A549 (cell line): ENCODE results near the gene SORCS3.

Experiments
- CHD4 ChIP-seq: fragments of 200-600 bp; sonication (generic); IDR thresholded peaks from 2 replicates; pipeline ENCODE4 v1.6.1; 2016; ENCODE audit warnings: antibody characterized with exemption, mild to moderate bottlenecking, borderline replicate concordance
- RCOR1 ChIP-seq: fragments of 150-350 bp; IDR thresholded peaks from 2 replicates; pipeline ENCODE4 v1.6.1; 2014; ENCODE audit warnings: antibody characterized with exemption, low read length, low read depth
- TF ChIP-seq, protein P1 (sequence below): fragments of >200 bp; sonication (Bioruptor Twin); formaldehyde crosslinking; IDR thresholded peaks from 3 replicates; pipeline ENCODE4 v1.5.1; 2016
- TF ChIP-seq, protein P2 (sequence below): IDR thresholded peaks from 2 replicates; pipeline ENCODE4 v1.6.1; 2012

DNA sequence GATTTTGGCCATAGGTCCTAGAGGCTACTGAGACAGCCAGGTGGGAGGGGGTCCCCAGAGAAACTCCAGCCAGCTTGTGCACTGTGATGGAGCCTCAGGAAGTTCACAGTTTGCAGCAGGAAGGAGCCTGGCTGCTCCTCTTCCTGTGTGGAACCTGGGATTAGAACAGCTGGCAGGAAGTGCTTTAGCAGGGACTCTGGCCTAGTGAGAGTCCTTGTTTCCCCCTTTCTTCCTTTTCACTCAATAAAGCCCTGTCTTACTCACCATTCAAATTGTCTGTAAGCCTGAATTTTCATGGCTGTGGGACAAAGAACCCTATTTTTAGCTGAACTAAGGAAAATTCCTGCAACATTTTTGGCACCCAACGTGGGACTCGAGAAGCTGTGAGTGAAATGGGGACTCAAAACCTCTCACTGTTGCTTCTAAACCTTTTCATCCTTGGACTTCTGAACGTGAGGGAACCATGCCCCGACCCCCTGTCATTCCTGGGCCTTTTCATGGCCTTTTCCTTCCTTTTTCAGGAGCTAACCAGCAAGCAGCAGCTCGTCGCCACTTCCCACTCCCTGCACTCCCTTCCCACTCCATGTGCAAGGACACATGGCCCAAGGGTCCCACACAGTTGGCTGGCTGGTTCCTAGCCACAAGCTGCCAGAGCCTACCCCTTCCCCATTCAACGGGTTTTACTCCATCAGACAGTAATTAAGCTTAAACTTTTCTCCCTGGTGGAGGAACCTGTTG is 32.8 kb upstream of the SORCS3 start:
- no peak for TF ChIP-seq RCOR1
- TF ChIP-seq, protein P1, sequence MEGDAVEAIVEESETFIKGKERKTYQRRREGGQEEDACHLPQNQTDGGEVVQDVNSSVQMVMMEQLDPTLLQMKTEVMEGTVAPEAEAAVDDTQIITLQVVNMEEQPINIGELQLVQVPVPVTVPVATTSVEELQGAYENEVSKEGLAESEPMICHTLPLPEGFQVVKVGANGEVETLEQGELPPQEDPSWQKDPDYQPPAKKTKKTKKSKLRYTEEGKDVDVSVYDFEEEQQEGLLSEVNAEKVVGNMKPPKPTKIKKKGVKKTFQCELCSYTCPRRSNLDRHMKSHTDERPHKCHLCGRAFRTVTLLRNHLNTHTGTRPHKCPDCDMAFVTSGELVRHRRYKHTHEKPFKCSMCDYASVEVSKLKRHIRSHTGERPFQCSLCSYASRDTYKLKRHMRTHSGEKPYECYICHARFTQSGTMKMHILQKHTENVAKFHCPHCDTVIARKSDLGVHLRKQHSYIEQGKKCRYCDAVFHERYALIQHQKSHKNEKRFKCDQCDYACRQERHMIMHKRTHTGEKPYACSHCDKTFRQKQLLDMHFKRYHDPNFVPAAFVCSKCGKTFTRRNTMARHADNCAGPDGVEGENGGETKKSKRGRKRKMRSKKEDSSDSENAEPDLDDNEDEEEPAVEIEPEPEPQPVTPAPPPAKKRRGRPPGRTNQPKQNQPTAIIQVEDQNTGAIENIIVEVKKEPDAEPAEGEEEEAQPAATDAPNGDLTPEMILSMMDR = no peak
- TF ChIP-seq CHD4 = no peak
- TF ChIP-seq, protein P2, sequence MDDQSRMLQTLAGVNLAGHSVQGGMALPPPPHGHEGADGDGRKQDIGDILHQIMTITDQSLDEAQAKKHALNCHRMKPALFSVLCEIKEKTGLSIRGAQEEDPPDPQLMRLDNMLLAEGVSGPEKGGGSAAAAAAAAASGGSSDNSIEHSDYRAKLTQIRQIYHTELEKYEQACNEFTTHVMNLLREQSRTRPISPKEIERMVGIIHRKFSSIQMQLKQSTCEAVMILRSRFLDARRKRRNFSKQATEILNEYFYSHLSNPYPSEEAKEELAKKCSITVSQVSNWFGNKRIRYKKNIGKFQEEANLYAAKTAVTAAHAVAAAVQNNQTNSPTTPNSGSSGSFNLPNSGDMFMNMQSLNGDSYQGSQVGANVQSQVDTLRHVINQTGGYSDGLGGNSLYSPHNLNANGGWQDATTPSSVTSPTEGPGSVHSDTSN = no peak
